ENCODE measurements around the gene C6orf118. TPM values are rescaled to one million over a fixed set of nuclear protein-coding genes. Genes with fewer than 3 reads are reported as not detected.

C6orf118 gene
- total RNA-seq, result not detected in 2 replicates

DNA sequence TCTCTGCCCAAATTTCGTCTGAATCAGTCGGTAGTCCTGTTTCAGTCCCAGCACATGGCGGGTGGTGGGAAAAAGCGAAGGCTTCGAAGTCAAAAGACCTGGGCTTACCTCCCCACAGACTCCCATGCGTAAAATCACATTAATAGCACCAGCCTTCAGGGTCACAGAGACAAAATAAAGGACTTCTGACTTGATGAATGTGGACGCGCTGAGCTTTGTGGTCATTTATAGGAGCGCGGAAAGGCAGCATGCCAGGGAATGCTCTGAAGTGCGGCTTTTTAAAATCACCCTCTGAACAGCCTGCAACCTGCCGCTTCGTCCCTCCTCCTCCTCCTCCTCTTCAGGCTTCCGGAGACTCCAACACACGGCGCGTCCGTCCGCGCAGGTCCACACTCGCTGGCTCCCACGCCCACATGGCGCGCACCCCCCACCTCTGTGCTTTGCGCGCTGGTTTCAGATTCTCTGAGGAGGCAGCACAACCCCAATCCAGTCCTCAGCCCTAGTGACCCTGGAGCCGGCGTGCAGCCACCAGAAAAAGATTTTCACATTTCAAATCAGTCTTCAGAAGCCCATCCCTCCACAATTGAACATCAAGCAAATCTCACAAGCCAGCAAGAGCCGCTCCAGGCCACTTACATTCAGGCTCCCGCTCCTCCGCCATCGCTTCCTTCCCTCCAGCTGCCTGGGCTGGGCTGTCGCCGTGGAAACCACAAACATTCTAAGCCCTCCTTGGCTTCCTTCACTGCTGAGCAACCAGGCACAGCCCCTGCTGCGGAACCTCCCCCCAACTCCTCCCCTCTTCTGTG, at the start of gene C6orf118:
TSS of gene C6orf118 (minus strand) at position 680 of the 806 bp plus-strand sequence. CDS start at position 661, 19 bp downstream.
- intact Hi-C loops (cut with micrococcal nuclease), result no loop called here

GRCh38 chr6:165345700-165346099, 36.3 kb upstream of the C6orf118 start:
- intact Hi-C loops (cut with micrococcal nuclease), result no loop called here

- intact Hi-C loops (cut with micrococcal nuclease), result no loop called here
These were observed 31.1 kb upstream of the C6orf118 start for GRCh38 chr6:165340532-165340931.

DNA sequence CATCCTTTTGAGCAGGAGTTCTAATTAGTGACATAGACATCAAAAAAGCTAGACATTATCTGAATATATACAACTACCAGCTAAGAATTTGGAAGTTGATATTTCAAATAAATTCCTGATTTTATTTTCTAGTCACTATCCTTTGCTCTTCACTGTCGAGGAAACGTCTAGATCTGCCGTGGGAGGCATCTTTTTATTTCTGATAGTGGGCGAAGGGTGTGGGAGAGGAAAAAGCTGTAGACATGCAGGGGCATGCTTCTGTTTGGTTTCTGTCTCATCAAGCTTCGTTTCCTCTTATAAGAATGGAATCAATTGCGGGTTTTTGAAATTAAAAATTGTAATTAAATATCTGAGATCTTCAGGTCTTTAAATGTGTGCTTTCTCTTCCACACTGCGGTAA, 16.2 kb upstream of the C6orf118 start:
- intact Hi-C loops (cut with micrococcal nuclease), result no loop called here

DNA sequence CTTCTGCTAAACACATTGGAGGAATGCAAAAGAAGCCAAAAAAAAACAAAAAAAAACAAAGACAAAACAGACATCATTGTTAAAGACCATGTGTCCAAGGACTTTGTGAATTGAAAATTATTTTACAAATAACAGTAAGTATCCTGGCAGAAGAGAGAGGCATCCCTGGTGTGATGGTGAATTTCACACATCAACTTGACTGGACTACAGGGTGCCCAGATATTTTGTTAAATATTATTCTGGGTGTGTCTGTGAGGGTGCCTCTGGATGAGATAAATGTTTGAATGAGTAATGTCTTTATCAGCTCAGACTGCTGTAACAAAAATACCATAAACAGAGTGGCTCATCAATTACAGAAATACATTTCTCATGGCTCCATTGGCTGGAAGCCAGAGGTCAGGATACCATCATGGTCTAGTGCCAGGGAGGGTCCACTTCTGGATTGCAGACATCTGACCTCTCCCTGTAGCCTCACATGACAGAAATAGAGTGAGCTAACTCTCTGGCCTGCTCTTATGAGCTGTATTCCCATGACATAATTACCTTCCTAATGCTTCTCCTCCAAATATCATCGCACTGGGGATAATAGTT, 12.2 kb upstream of the C6orf118 start:
- intact Hi-C loops (cut with micrococcal nuclease), result no loop called here

- intact Hi-C loops (cut with micrococcal nuclease), result no loop called here
These were observed 11.7 kb upstream of the C6orf118 start for GRCh38 chr6:165321150-165321549.

DNA sequence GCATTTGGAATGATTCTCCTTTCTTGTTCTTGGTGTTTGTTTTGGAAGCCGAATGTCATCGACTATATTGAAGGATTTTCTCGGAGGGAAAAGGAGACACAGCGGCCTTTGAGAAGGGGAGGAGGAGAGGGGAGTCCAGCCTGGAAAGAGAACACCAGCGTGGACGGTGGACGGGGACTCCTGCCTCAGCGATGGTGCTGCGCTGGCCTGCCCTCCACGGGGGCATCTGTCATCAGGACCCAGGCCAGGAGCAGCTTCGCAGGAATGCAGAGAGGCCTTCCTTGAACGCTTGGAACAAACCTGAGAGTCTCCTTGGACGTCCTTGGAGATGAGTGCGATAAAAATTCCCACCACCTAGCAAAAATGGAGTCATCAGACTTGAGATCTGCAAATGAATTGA, 8.3 kb upstream of the C6orf118 start:
- intact Hi-C loops (cut with micrococcal nuclease), result no loop called here

- intact Hi-C loops (cut with micrococcal nuclease), result no loop called here
These were observed 2.5 kb downstream of the C6orf118 start for GRCh38 chr6:165306955-165307354.

- intact Hi-C loops (cut with micrococcal nuclease), result no loop called here
These were observed 7.8 kb downstream of the C6orf118 start for GRCh38 chr6:165301372-165302246.

- intact Hi-C loops (cut with micrococcal nuclease), result no loop called here
These were observed 8.9 kb downstream of the C6orf118 start for GRCh38 chr6:165300422-165300936.

DNA sequence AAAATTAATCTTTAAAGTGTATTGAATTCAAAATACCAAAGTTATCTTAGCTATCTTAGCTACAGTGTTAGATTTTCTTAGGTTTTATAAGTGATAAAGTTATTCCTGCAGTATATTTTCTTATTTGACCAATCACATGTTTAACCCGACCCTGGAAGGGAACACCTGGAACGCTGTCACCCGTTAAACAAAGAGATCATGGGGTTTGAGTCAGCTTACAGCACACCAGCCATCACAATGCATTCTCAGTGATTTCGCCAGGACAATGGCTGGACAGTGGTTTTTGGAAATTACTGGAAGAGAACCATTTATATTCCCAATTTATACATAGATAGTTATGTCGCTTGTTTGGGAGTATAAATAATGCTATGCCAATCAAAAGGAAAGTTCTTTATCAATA, 10.5 kb downstream of the C6orf118 start:
- intact Hi-C loops (cut with micrococcal nuclease), result no loop called here

GRCh38 chr6:165298402-165298801, 11.0 kb downstream of the C6orf118 start:
- intact Hi-C loops (cut with micrococcal nuclease), result no loop called here

GRCh38 chr6:165292657-165293056, 16.7 kb downstream of the C6orf118 start:
- intact Hi-C loops (cut with micrococcal nuclease), result no loop called here

DNA sequence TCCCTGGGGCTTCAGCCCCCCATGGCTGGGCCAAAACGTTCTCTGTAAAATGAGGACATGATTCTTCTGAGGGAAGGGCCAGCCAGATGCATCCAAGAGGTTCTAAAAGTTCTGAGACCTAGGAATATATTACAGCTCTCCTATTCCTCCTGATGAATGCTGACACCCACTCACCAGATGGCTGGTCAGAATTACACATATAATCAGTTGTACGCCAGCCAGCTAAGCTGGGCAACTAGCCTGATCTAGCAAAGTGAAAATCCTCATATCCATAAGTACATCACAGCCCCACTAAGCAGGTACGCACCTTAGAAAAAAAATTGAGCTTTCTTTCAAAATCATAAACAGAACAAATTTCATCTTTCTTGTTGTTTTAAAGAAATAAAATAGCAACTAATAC, 34.8 kb downstream of the C6orf118 start:
- intact Hi-C loops (cut with micrococcal nuclease), result no loop called here

DNA sequence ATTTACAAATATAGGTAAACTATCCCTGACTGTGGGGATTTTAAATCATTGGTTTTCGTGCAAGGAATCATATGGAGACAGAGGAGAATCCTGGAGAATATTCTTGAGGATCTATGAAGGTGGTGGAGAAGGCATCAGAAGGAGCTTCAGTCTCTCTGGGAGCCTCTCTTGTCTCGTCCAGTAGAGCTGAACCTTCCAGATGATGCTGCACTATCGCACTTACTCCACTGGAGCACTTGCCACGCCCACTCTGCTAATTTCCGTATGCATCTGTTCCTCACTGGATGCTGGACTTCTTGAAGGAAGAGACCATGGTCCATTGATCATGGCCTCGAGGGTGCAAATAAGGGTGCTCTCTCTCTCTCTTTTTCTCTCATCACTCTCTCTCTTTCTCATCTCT, 36.8 kb downstream of the C6orf118 start:
- intact Hi-C loops (cut with micrococcal nuclease), result no loop called here

DNA sequence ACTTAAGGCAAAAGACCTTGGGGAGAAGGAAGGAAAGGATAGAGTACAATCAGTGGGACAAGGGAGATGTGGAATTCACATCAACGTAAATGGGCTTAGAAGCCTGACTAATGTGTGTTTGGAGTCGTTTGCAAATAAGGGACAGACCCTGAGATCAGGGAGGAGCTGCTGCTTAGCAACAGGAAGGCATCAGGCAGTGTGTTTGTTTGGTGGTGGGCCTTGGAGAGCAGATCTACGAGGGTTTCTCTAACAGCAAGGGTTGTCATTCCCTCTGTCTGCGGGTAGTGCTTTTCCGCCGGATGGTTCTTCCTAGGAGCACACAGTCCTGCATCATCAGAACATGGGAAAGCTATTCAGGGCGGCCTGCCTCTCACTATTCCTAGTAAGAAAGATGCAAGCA, 40.4 kb downstream of the C6orf118 start:
- intact Hi-C loops (cut with micrococcal nuclease), result no loop called here

DNA sequence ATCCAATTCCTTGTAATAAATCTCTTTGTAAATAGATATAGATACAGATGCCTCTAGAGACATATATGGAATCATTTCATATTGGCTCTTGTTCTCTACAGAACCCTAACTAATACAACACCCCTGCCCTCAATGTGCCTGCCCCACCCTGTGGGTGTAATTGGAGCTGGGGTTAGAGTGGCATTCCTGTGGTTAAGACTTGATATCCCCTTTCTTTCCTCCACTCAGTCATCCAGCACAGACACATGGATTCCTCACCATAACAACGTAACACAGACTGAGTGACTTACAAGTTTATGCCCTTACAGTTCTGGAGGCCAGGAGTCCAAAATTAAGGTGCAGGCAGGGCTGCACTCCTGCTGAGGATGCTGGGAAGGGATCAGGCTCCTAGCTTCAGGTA, 42.8 kb downstream of the C6orf118 start:
- intact Hi-C loops (cut with micrococcal nuclease), result no loop called here

DNA sequence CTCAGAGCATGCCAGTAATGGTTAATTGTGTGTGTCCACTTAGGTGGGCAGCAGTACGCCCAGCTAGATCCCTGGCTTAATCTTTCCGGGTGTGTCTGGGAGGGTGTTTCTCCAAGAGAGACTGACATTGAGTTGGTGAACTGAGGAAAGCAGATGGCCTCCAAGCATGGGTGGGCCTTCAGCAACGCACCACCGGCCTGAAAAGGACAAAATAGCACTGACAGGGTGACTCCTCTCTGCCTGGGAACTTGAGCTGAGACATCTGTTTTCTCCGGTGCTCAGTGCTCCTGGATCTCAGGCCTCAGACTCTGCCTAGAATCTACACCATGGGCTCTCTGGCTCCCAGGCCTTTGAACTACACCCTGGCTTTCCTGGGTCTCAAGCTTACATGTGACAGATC, 43.2 kb downstream of the C6orf118 start:
- intact Hi-C loops (cut with micrococcal nuclease), result no loop called here

DNA sequence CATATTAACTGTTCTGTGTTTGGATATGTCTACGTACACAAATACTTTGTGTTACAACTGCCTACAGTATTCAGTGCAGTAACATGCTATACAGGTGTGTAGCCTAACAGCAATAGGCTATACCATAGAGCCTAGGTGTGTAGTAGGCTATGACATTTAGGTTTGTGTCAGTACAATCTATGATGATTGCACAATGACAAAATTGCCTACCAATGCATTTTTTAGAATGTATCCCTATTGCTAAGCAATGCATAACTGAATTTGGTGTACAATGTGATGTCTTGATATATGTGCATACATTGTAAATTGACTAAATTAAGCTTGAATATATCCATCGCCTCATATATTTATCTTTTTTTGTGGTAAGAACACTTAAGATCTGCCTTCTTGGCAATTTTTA, 48.9 kb downstream of the C6orf118 start:
- intact Hi-C loops (cut with micrococcal nuclease), result no loop called here

DNA sequence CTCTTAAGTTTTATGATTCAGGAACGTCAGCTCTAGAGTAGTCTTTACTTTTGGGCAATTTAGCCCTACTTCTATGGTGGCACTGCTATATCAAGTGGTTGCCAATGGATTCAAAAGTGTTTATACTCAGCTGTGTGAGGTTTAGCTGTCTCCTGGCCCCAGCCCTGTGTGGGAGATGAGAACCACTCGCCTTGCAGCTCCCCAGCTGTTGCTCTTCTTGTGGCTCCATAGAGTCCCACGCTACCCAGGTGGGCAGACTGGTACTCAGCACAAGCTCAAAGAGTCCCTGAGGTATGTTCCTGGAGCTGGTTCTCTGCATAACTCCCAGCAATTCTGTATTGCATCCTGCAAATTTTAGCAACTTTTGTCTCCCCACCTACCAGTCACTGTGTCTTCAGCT, 59.6 kb downstream of the C6orf118 start:
- intact Hi-C loops (cut with micrococcal nuclease), result no loop called here

DNA sequence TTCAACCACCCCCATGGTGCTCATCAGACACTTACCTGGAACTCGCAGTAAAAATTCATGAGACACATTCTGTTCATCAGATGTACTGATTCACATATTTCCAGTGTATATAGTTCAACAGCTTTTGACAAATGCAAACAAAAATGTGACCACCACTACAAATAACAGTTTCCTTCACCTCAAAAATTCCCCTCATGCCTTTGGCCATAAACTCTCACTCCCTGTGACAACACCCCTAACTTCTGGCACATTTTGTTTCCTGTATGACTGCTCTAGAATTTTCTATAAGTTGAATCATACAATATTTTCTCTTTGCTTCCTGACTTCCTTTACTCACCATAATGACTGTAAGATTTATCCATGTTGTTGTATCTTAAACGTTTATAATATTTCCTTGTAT, 63.7 kb downstream of the C6orf118 start:
- intact Hi-C loops (cut with micrococcal nuclease), result no loop called here

- intact Hi-C loops (cut with micrococcal nuclease), result no loop called here
These were observed 64.1 kb downstream of the C6orf118 start for GRCh38 chr6:165245287-165245686.

All from T-helper 2 cell treated with Interferon-gamma antibody and Interleukin-4, amounts not matched to agents 100 ng/mL and 5 ng/mL, for 36 hours (primary cell).